NCI-H2196 treated with DMSO at 0.1 percent for 48 hours (cell line): ENCODE data around the gene HEATR1.
"Not testable (repeated sequence)": the region's sequence is repeated elsewhere in the genome, so short reads cannot be mapped to it uniquely, and the experiment has no call there.

Source experiments
- DNase-seq: peaks from one replicate; lab custom pipeline; 2025; ENCODE audit not compliant: unreplicated experiment; lab: John Stamatoyannopoulos, UW

Gene HEATR1

GRCh38 chr1:236589531-236589930, 14.8 kb downstream of the HEATR1 start:
- DNase-seq = no peak

DNA sequence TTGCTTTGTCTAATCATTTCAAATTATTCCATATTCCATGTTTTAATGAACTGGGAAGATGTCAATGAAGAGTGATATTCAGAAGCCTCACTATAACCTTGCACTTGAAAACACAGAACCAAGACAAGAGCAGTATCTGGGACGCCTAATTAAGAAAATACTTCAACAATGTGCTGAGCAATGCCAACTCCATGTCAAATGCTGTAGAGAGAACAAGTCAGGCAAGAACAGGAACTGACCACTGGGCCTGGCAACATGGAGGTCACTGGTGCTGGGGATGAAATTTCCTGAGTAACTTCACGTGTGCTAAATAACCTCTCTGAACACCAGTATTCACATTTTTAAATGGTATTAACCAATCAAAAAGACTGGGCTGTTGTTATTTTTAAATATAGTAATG, 22.8 kb downstream of the HEATR1 start:
- DNase-seq = no peak

DNA sequence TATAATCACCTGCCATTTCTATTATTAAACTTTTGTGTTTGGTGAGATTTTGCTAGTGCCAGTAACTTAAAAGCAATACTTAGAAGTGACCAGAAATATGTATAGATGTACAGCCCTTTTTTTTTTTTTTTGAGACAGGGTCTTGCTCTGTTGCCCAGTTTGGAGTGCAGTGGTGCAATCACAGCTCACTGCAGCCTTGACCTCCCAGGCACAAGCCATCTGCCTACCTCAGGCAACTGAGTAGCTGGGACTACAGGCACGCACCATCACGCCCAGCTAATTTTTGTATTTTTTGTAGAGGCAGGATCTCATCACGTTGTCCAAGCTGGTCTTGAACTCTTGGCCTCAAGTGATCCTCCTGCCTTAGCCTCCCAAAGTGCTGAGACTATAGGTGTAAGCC, 23.9 kb downstream of the HEATR1 start:
- DNase-seq = not testable (repeated sequence)

- no peak for DNase-seq
Measured at GRCh38 chr1:236578661-236579060, 25.7 kb downstream of the HEATR1 start.

DNA sequence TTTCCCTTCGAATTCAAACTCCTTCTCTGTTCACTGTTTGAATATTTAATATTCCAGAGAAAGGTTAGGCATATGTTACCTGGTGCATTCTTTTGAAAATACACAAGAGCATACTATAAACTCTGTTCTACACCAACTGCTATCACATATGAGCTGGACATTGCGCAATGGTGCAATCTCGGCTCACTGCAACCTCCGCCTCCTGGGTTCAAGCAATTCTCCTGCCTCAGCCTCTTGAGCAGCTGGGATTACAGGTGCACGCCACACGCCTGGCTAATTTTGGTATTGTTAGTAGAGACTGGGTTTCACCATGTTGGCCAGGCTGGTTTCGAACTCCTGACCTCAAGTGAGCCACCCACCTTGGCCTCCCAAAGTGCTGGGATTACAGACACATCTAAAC, 27.3 kb downstream of the HEATR1 start:
- not testable (repeated sequence) for DNase-seq

DNA sequence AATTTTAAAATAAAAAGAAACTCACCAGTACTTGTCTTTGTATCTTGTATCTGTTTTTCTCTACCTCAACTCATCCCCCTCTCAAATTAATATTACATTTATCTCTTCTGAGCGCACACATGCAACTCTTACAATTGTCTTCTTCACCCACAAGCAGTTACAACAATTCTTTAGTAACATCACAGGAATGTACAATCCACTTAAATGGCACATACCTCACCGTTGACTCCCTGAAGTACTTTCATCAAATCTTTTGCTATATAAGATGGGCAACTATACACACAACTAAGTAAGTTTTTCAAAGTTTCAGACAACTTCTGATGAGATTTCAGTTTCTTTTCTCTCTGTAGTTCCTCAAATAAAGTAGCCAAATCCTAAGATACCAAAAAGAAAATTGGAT, 28.3 kb downstream of the HEATR1 start:
- DNase-seq = no peak

- no peak for DNase-seq
Measured at GRCh38 chr1:236575523-236575922, 28.8 kb downstream of the HEATR1 start.

DNA sequence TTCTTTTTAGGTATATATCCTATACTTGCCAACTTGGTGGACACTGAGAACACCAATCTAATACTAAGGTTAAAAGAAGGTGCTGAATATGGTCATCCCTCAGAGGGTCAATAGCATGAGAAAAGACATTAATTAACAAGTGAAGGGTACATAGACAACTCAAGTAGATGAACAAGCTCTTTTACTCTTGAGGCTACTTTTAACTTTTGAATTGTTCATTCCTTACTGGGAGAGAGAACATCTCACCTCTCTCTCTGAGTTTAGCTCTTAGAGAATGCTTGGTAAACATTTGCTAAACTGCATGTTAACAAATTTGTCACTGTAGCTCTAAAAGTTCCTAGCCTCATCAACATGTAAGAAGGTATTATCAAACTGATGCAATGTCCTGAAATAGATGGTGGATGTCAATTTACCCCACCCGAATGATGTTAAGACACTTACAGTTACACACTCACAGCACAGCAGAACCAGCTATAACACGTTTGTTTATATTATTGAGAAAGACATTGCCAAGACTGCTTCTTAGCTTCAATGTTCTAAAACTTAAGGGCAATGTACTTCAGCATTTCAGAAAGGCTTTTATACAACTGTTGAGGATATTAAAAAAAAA, 35.9 kb downstream of the HEATR1 start:
- no peak for DNase-seq

GRCh38 chr1:236565530-236565929, 38.8 kb downstream of the HEATR1 start:
- no peak for DNase-seq

- no peak for DNase-seq
Measured at GRCh38 chr1:236561976-236562375, 42.3 kb downstream of the HEATR1 start.

DNA sequence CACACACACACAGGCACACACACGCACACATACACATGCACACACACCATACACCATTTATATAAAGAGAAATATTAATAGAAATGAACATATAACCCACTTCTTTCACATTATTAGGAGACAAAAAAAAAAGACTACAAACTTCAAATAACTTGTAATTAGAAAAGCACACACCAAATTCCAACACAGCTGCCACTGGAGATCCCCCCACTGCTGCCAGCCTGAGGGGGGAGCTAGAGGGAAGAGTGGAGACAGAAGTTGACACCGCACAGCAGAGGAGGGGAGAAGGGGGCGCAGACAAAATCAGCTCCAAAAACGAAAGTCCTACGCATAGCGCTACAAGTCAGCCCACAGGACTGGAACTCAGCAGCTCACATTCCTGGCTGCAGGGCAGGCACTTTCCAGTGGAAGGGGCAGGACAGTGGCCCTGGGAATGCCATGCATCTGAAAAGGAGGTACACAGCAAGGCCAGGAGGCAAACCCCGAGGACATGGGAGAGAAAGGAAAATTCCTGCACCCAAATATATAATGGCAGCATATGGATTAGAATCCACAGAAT, 44.0 kb downstream of the HEATR1 start:
- no peak for DNase-seq

DNA sequence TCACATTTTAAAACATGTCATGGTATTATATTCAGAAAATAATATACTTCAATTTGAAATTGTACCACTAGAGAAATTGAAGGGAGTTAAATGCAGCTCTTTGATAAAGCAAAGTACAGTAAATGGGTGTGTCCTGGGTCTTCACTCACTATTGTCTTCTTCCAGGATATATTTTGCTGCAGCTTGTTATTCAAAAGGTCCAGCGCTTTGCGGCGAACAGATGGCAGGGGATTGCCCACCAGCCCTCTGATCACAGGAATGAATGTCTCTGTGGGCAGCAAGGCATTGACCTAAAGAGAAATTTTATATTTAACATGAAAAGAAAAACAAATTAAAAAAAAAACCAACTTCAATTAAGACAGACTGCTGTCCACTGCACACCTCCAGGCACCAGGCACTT, 45.5 kb downstream of the HEATR1 start:
- no peak for DNase-seq

GRCh38 chr1:236558081-236558480, 46.2 kb downstream of the HEATR1 start:
- DNase-seq = no peak

GRCh38 chr1:236556606-236557005, 47.7 kb downstream of the HEATR1 start:
- no peak for DNase-seq

GRCh38 chr1:236553370-236553769, 50.9 kb downstream of the HEATR1 start:
- no peak for DNase-seq

DNA sequence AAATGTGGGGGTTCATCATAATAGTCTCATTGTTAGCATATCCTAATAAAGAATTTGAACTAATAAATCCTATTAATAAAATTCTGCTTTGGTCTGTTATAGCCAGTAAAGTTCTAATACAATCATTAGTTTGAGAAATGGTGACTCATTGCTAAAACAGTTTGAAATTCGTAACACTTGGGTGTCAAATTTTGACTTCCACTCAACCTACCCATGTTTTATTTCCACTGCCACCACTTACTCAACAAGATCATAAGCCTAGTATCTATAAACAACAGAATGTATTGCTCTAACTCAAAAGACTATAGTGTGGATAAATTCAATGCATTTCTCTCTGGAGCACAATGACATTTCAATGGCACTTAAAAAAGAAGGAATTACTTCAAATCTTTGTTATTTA, 51.4 kb downstream of the HEATR1 start:
- DNase-seq = no peak

- DNase-seq = no peak
Measured at GRCh38 chr1:236552096-236552495, 52.2 kb downstream of the HEATR1 start.

DNA sequence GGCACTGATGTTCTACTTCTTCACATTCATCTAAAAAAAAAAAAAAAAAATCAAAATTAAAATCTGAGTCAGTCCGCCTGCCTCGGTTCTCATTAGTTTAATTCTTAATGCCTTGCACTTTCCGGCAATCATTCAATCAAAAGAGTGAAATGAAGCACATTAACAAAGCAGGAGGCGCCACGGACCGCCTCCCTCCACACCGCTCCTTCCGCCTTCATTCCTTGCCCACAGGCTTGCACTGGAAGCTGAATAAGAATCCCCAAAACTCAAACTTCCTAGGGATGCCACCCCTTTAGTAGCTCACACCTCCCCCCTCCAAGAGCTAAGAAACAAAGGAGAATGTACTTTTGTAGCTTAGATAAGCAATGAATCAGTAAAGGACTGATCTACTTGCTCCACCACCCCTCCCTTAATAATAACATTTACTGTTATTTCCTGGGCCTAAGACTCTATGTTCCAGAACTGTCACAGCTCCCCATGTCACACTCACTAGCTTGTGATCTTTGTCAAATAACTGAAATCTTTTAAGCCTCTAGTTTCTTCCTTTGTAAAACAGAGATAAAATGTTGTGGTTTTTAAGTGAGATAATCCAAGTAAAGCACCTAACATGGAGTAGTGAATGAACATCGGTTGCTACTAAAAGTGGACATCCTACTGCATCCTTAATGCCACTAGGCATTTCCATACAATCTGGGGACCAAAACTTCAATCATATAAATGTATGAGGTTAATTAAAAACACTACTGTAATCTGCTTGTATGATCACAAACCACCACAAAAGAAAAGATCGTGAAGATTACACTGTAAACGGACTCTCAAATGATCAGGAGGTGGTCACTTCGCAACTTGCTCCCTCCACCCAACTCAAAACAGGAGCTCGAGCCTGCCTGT, 53.1 kb downstream of the HEATR1 start:
- DNase-seq = no peak

- DNase-seq = no peak
Measured at GRCh38 chr1:236548452-236548851, 55.9 kb downstream of the HEATR1 start.

DNA sequence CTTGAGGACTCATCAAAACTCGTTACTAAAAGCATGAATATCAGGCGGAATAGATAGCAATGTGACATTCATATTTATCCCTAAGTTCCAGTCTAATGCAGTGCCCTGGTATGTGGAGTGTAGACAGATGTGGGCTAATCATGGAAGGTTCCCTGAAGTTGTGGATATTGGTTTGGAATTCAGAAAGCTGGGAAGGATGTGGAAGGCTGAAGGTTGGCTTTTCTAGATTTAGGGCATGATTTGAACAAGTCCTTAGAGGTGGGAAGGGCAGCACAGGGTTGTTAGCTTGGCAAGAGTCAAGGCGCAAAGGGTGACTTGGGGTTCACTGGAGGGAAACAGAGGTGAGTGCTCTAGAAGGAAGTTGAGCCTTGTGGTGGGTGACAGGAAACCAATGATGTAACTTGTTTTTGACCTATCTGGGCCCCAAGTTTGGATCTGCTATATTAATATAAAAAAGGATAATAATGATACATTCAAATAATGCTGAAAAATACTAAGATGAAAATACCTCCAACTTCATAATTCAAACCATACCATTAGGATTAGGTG, 58.6 kb downstream of the HEATR1 start:
- no peak for DNase-seq

- DNase-seq = no peak
Measured at GRCh38 chr1:236543065-236543669, 61.1 kb downstream of the HEATR1 start.

DNA sequence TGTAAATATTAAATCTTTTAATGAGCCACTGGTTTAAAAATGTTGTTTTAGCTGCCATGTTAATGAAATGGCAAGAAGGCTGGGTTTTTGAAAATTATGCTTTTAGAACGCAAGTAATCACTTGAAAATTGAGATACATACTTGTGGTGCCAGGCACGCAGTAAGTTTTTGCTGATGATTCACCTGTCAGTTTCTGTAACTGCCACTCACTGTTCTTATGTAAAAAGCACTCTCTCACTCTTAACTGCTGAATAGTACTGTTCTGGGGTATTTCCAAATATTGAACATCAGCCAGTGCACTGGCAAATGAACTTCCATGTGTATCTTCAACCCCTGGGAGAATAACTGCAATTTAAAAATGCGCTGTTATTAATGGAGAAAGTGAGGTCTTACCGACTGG, 62.6 kb downstream of the HEATR1 start:
- DNase-seq = no peak
